Measurements from ENCODE around the gene KPNA1.
"Not testable (repeated sequence)": the region's sequence is repeated elsewhere in the genome, so short reads cannot be mapped to it uniquely, and the experiment has no call there.

Gene KPNA1

DNA sequence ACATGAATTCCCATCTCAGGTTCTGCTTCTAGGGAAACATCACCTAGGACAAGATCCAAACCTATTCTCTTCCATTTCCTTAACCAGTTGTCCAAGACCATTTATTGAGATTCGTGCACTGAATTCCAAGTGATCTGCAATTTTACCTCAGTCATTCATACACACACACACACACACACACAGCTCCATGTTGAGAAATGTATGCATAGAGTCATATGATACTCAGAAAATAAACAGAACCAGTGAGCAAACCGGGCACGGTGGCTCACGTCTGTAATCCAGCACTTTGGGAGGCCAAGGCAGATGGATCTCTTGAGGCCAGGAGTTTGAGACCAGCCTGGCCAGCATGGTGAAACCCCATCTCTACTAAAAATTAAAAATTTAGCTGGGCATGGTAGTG, 6.1 kb upstream of the KPNA1 start:
- H3K36me3 ChIP-seq (ENCODE audit: insufficient read depth, low read length): no peaks in the 10 kb centered on the region
- H3K4me3 ChIP-seq (ENCODE audit: low read depth, low read length): no peak overlapping the region
- no peaks in the 10 kb centered on the region for H3K27me3 ChIP-seq (ENCODE audit: insufficient read depth, low read length)
- no peak overlapping the region for H3K27ac ChIP-seq (ENCODE audit: low read depth, low read length)
- H3K4me1 ChIP-seq (ENCODE audit: control insufficient read depth, insufficient read depth, low read length, unreplicated experiment): peaks cover 5% of the 10 kb centered on the region
- H3K79me2 ChIP-seq (ENCODE audit: control insufficient read depth, insufficient read depth, low read length, unreplicated experiment): no peaks in the 10 kb centered on the region
- H2AFZ ChIP-seq (ENCODE audit: low read length, unreplicated experiment): no peak overlapping the region

DNA sequence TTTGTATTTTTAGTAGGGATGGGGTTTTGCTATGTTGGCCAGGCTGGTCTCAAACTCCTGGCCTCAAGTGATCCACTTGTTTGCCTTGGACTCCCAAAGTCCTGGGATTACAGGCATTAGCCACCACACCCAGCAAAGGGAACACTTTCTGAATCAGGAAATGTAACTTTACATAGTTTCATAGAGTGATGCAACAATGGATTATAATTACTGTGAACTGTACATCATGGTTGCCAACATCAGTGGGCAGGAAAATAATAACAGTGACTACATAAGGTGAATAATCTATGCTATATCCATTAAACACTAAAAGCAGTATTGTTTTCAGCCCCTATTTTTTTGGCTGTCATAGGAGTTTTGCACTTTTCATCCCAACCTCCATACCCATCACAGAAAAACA, 5.0 kb upstream of the KPNA1 start:
- H3K36me3 ChIP-seq (ENCODE audit: insufficient read depth, low read length): no peaks in the 10 kb centered on the region
- H3K4me3 ChIP-seq (ENCODE audit: low read depth, low read length): no peak overlapping the region
- H3K27me3 ChIP-seq (ENCODE audit: insufficient read depth, low read length): no peaks in the 10 kb centered on the region
- no peaks in the 10 kb centered on the region for H3K79me2 ChIP-seq (ENCODE audit: control insufficient read depth, insufficient read depth, low read length, unreplicated experiment)
- H3K27ac ChIP-seq (ENCODE audit: low read depth, low read length): peak overlapping the region; percentile 12
- H3K4me1 ChIP-seq (ENCODE audit: control insufficient read depth, insufficient read depth, low read length, unreplicated experiment): peaks cover 5% of the 10 kb centered on the region
- no peak overlapping the region for H2AFZ ChIP-seq (ENCODE audit: low read length, unreplicated experiment)

DNA sequence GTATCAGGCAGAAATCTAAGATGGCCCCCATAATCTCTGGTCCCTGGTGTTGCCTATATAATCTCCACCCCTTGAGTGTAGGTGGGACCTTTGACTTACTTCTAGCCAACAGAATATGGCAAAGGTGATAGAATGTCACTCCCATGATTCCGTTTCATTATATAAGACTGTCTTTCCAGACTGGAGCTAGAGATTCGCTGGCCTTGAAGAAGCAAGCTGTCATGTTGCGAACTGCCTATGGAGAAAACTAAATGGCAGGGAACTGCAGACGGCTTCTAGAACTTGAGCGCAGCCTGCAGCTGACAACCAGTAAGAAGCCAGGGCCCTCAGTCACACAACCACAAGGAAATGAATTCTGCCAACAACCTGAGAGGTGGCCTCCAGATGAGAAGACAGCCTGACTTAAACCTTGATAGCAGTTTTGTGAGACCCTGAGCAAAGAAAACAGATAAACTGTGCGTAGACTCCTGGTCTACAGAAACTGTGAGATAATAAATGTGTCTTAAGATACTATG, 2.2 kb upstream of the KPNA1 start:
- Histone ChIP-seq H3K27ac (ENCODE audit: low read depth, low read length) (no peak overlapping the region), H3K4me3 (ENCODE audit: low read depth, low read length) (no peak overlapping the region), H2AFZ (ENCODE audit: low read length, unreplicated experiment) (no peak overlapping the region), H3K4me1 (ENCODE audit: control insufficient read depth, insufficient read depth, low read length, unreplicated experiment) (peaks cover 16% of the 10 kb centered on the region), H3K27me3 (ENCODE audit: insufficient read depth, low read length) (no peaks in the 10 kb centered on the region), H3K79me2 (ENCODE audit: control insufficient read depth, insufficient read depth, low read length, unreplicated experiment) (peaks cover 23% of the 10 kb centered on the region), H3K36me3 (ENCODE audit: insufficient read depth, low read length) (no peaks in the 10 kb centered on the region)

DNA sequence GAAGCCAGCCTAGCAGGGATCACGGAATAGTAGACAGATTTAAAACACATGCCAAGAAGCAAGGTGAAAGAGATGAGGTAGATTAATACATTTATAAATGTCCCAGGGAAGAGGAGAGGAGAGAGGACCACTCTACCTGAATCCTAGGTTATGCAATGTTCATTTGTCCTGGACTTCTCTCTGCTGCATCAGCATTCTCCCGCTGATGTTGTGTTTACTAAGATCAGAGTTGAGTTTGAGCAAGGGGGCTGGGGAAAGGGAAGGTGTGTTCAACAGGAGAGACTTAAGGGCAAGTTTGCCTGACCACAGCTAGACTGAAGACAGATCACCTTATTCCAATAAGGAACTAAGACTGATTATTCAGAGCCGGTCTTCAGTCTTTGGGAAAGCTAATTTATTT, 1.1 kb upstream of the KPNA1 start:
- peaks cover 26% of the 10 kb centered on the region for H3K4me1 ChIP-seq (ENCODE audit: control insufficient read depth, insufficient read depth, low read length, unreplicated experiment)
- H3K4me3 ChIP-seq (ENCODE audit: low read depth, low read length): no peak overlapping the region
- H2AFZ ChIP-seq (ENCODE audit: low read length, unreplicated experiment): no peak overlapping the region
- no peaks in the 10 kb centered on the region for H3K27me3 ChIP-seq (ENCODE audit: insufficient read depth, low read length)
- peaks cover 33% of the 10 kb centered on the region for H3K79me2 ChIP-seq (ENCODE audit: control insufficient read depth, insufficient read depth, low read length, unreplicated experiment)
- H3K27ac ChIP-seq (ENCODE audit: low read depth, low read length): no peak overlapping the region
- no peaks in the 10 kb centered on the region for H3K36me3 ChIP-seq (ENCODE audit: insufficient read depth, low read length)

DNA sequence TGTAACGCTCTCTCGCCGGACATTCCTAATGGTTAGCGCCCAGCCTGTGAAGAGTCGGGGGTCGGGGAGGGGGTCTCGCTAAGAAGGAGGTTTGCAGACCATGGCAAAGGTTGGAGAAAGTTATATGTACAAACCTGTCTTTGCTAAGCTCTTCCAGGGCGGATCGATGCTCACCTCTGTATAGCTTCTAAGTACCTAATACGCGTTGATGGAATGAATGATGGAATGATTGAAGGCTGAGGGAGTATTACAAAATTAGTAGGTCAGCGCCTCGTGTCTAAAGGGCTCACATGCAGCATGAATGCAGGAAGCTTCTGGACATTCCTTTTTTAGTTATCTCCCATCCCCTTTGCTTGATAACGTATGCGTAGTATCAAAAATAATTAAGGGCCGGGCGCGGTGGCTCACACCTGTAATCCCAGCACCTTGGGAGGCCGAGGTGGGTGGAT, 305 bp upstream of the KPNA1 start:
- Histone ChIP-seq H3K4me3 (ENCODE audit: low read depth, low read length) (peak overlapping the region; percentile 84), H3K27me3 (ENCODE audit: insufficient read depth, low read length) (no peaks in the 10 kb centered on the region), H3K4me1 (ENCODE audit: control insufficient read depth, insufficient read depth, low read length, unreplicated experiment) (peaks cover 25% of the 10 kb centered on the region), H3K79me2 (ENCODE audit: control insufficient read depth, insufficient read depth, low read length, unreplicated experiment) (peaks cover 42% of the 10 kb centered on the region), H3K36me3 (ENCODE audit: insufficient read depth, low read length) (no peaks in the 10 kb centered on the region), H3K27ac (ENCODE audit: low read depth, low read length) (no peak overlapping the region; the same call in 1 of the 2 replicates), H2AFZ (ENCODE audit: low read length, unreplicated experiment) (peak overlapping the region; percentile 53)

DNA sequence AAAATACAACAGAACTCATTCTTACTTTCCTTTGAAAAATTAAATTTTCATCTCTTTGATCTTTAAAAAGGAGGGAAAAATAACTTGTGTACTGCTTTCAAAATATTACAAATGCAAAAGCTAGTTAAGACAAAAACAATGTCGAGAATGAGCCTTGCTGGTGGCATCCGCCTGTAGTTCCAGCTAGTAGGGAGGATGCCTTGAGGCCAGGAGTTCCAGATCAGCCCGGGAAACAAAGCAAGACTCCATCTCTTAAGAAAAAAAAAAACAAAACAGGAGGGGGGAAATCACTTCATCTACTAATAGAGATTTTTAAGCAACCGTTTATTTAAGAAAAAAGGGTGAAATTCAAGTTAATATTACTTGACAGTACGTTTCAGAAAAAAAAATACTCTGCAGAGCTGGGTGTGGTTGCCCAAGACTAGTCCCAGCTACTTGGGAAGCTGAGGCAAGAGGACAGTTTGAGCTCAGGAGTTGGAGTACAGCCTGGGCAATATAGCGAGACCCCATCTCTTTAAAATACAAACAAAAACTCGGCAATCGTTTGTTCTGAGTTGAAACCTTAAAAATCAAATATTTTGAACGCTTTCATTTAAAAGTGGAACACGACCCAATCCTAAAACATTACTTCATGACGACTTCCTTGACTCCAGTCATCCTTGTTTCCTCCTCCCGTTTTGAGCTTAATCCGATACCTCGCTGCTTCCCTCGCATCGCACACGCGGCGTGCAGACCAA, 1.2 kb downstream of the KPNA1 start:
- no peaks in the 10 kb centered on the region for H3K27me3 ChIP-seq (ENCODE audit: insufficient read depth, low read length)
- H3K4me1 ChIP-seq (ENCODE audit: control insufficient read depth, insufficient read depth, low read length, unreplicated experiment): peaks cover 21% of the 10 kb centered on the region
- peak overlapping the region; percentile 85 for H3K27ac ChIP-seq (ENCODE audit: low read depth, low read length)
- H3K79me2 ChIP-seq (ENCODE audit: control insufficient read depth, insufficient read depth, low read length, unreplicated experiment): peaks cover 57% of the 10 kb centered on the region
- H3K36me3 ChIP-seq (ENCODE audit: insufficient read depth, low read length): no peaks in the 10 kb centered on the region
- H2AFZ ChIP-seq (ENCODE audit: low read length, unreplicated experiment): peak overlapping the region; percentile 41
- H3K4me3 ChIP-seq (ENCODE audit: low read depth, low read length): peak overlapping the region; percentile 84

DNA sequence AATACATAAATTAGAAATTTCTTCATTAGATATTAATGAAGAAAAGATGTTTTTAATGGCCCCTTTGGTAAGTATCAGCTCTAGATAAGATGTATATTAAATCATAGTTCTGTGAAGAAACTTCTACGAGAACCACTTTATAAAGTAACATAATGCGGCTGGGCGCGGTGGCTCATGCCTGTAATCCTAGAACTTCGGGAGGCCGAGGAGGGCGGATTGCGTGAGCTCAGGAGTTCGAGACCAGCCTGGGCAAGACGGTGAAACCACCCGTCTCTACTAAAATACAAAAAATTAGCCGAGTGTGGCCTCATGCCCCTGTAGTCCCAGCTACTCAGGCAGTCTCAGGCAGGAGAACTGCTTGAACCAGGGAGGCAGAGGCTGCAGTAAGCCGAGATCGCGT, 2.5 kb downstream of the KPNA1 start:
- H3K4me3 ChIP-seq (ENCODE audit: low read depth, low read length): no peak overlapping the region
- H3K4me1 ChIP-seq (ENCODE audit: control insufficient read depth, insufficient read depth, low read length, unreplicated experiment): peaks cover 21% of the 10 kb centered on the region

DNA sequence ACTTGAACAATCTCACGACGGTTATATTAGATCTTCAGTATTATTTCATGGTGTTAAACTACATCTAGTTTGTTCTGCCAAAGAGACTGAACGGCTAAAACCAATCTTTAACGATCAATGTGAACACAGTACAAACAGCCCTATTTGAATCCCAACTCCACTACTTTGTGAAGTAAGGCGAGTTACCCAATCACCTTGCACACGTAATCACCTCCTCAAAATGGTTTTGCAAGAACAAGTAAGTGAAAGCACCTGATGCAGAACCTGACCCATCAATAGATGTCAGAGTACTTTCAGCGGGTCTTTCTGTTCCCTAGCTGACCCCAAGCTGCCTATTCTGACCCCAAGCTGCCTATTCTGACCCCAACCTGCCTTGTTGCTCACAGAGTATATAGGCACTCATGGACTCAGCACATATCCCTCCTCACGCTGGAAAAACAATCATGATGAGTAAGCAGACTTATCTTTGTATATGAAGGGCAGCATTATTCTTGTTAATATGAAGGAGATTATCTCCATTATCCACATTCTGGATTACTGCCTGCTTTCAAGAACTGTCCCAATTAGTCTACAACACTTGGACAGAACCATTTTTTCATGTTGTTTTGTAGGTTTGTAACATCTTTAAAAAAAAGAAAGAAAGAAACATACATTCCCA, 3.7 kb downstream of the KPNA1 start:
- Histone ChIP-seq H3K4me3 (ENCODE audit: low read depth, low read length) (peak overlapping the region; percentile 9), H3K27ac (ENCODE audit: low read depth, low read length) (no peak overlapping the region), H2AFZ (ENCODE audit: low read length, unreplicated experiment) (no peak overlapping the region), H3K4me1 (ENCODE audit: control insufficient read depth, insufficient read depth, low read length, unreplicated experiment) (peaks cover 26% of the 10 kb centered on the region), H3K79me2 (ENCODE audit: control insufficient read depth, insufficient read depth, low read length, unreplicated experiment) (peaks cover 82% of the 10 kb centered on the region), H3K27me3 (ENCODE audit: insufficient read depth, low read length) (no peaks in the 10 kb centered on the region), H3K36me3 (ENCODE audit: insufficient read depth, low read length) (no peaks in the 10 kb centered on the region)

More for the DNA sequence above, 2.5 kb downstream of the KPNA1 start:
- Histone ChIP-seq H3K27ac (ENCODE audit: low read depth, low read length) (no peak overlapping the region), H2AFZ (ENCODE audit: low read length, unreplicated experiment) (no peak overlapping the region), H3K27me3 (ENCODE audit: insufficient read depth, low read length) (no peaks in the 10 kb centered on the region), H3K79me2 (ENCODE audit: control insufficient read depth, insufficient read depth, low read length, unreplicated experiment) (peaks cover 69% of the 10 kb centered on the region), H3K36me3 (ENCODE audit: insufficient read depth, low read length) (no peaks in the 10 kb centered on the region)

DNA sequence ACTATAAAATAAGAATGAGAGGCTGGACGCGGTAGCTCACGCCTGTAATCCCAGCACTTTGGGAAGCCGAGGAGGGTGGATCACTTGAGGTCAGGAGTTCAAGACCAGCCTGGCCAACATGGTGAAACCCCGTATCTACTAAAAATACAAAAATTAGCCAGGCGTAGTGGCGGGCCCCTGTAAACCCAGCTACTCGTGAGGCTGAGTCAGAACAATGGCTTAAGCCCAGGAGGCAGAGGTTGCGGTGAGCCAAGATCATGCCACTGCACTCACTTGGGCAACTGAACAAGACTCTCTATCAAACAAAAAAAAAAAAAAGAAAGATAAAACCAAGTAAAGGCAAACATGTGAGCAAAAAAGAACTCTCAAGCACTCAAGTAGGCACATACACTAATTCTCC, 5.8 kb downstream of the KPNA1 start:
- not testable (repeated sequence) for H3K27me3 ChIP-seq (ENCODE audit: insufficient read depth, low read length); H3K4me3 ChIP-seq (ENCODE audit: low read depth, low read length)

DNA sequence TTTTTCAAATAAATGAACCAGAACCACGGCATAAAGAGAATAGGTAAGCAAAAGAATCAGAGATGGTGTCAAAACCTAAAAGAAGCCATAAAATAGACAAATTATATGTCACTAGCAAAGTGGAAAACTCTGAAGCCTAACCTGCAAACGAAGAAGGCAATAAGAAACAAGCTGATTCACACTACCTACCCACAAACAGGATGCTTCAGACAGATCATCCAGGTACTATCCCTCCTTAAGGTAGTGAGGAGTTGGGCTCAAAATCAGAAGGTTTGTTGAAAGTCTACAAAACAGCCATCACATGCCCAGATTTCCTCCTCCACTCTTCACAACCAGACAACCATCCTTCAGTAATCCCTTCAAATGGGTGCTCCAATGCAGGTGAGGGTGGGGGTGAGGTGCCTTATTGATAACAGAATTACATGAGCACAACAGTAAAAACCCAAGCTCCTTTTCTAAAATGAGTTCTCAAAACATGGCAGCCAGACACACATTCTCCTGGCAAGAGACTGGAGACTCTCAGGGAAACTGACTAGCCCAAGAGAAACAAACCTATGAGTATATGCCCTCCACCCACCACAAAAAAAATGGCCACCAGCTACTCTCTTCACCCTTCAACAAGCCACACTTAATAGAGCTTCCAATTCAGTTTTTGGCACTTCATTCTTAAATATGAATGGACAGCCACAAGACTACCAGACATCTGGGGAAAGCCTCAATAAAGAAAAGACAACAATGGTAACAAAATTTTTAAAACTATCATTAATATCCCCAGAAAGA, 6.4 kb downstream of the KPNA1 start:
- Histone ChIP-seq H3K27me3 (ENCODE audit: insufficient read depth, low read length) (no peaks in the 10 kb centered on the region), H3K4me1 (ENCODE audit: control insufficient read depth, insufficient read depth, low read length, unreplicated experiment) (peaks cover 23% of the 10 kb centered on the region), H2AFZ (ENCODE audit: low read length, unreplicated experiment) (no peak overlapping the region), H3K36me3 (ENCODE audit: insufficient read depth, low read length) (no peaks in the 10 kb centered on the region), H3K4me3 (ENCODE audit: low read depth, low read length) (no peak overlapping the region), H3K79me2 (ENCODE audit: control insufficient read depth, insufficient read depth, low read length, unreplicated experiment) (peaks cover 100% of the 10 kb centered on the region), H3K27ac (ENCODE audit: low read depth, low read length) (no peak overlapping the region)

More for the DNA sequence above, 5.8 kb downstream of the KPNA1 start:
- H3K27ac ChIP-seq (ENCODE audit: low read depth, low read length); H2AFZ ChIP-seq (ENCODE audit: low read length, unreplicated experiment); H3K36me3 ChIP-seq (ENCODE audit: insufficient read depth, low read length): not testable (repeated sequence)
- Histone ChIP-seq H3K4me1 (ENCODE audit: control insufficient read depth, insufficient read depth, low read length, unreplicated experiment) (peaks cover 26% of the 10 kb centered on the region), H3K79me2 (ENCODE audit: control insufficient read depth, insufficient read depth, low read length, unreplicated experiment) (peaks cover 100% of the 10 kb centered on the region)
